ENCODE data around the gene CTXN3. TPM values are rescaled to one million over a fixed set of nuclear protein-coding genes. Genes with fewer than 3 reads are reported as not detected.

The CTXN3 gene
- total RNA-seq, 4 donors from 2014 or later, result not detected

DNA sequence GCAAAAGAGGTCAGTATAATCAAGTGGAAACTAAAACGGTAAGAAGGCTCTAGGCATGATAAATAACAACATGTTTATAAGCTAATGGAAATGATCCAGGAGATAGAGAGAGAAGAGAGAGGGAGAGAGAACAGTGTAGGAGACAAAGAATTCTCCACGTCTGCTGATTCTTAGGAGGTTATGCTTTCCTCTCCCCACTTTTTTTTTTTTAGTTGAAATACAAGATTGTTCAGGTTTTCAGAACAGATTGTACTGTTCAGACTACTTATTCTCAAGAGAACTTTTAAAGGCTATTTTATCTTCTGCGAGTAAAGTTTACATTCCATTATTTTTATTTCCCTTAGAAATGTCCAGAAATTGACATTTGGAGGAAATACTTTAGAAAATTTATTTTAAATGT is 58.3 kb downstream of the CTXN3 start:
- no peak for DNase-seq (ENCODE audit: low spot score in 2 of 2)
- no peak overlapping the region for H3K4me3 ChIP-seq (ENCODE audit: low read depth, poor library complexity, severe bottlenecking)
- intact Hi-C loops (cut with DNase I; ENCODE audit: low total_unique reads), result no loop called here
- TF ChIP-seq POLR2A (IDR thresholded peaks at IDR 0.05), result no peak
- TF ChIP-seq, protein P1, sequence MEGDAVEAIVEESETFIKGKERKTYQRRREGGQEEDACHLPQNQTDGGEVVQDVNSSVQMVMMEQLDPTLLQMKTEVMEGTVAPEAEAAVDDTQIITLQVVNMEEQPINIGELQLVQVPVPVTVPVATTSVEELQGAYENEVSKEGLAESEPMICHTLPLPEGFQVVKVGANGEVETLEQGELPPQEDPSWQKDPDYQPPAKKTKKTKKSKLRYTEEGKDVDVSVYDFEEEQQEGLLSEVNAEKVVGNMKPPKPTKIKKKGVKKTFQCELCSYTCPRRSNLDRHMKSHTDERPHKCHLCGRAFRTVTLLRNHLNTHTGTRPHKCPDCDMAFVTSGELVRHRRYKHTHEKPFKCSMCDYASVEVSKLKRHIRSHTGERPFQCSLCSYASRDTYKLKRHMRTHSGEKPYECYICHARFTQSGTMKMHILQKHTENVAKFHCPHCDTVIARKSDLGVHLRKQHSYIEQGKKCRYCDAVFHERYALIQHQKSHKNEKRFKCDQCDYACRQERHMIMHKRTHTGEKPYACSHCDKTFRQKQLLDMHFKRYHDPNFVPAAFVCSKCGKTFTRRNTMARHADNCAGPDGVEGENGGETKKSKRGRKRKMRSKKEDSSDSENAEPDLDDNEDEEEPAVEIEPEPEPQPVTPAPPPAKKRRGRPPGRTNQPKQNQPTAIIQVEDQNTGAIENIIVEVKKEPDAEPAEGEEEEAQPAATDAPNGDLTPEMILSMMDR (IDR thresholded peaks at IDR 0.05), result no peak
- WGBS, 2 donors, result 51 to 59% methylated on average over 3 of the region's 3 CpGs

Other genes with a start within 250 kb of the CTXN3 start
- 10 to 100 TPM; 30.2 to 58.4 (median 44.9) TPM for gene PRRC1, start 131.4 kb upstream of the CTXN3 start, total RNA-seq
- gene CCDC192, start 54.3 kb downstream of the CTXN3 start, total RNA-seq, result not detected